ENCODE data around the gene ACOT12. TPM values are rescaled to one million over a fixed set of nuclear protein-coding genes. Genes with fewer than 3 reads are reported as not detected.

Gene ACOT12
- total and polyA plus RNA-seq, 9 donors, result 0.48 TPM; not detected in 8

GRCh38 chr5:81290146-81290545 is 103.8 kb downstream of the ACOT12 start:
- WGBS, 3 donors, result 85 to 94% (median 93%) methylated on average over 1 of the region's 1 CpG
- no peaks in the 10 kb centered on the region for H3K27me3 ChIP-seq
- peaks cover 0 to 4% of the 10 kb centered on the region in 2 donors for H3K9me3 ChIP-seq
- DNase-seq, result no peak
- intact Hi-C loops (cut with DNase I), result loop anchor here in 2 of 4 donors (5.0 to 10.0 kb wide), 2 partner anchors 33 to 55 kb away; partner anchors contain the start of gene CKMT2 (in 1 of the 2)
- no peak for TF ChIP-seq CTCF (IDR thresholded peaks at IDR 0.05)
- no peak for TF ChIP-seq EP300 (IDR thresholded peaks at IDR 0.05)
- no peak for TF ChIP-seq POLR2A (IDR thresholded peaks at IDR 0.05)
- H3K36me3 ChIP-seq, result no peaks in the 10 kb centered on the region
- no peak overlapping the region for H3K27ac ChIP-seq
- no peak overlapping the region for H3K4me3 ChIP-seq
- H3K4me1 ChIP-seq (ENCODE audit: insufficient read depth), result no peaks in the 10 kb centered on the region

GRCh38 chr5:81288021-81288433 is 105.9 kb downstream of the ACOT12 start:
- Histone ChIP-seq H3K36me3 (no peaks in the 10 kb centered on the region), H3K27ac (no peak overlapping the region), H3K4me3 (no peak overlapping the region), H3K4me1 (ENCODE audit: insufficient read depth) (no peaks in the 10 kb centered on the region), H3K27me3 (no peaks in the 10 kb centered on the region), H3K9me3 (peaks cover 0 to 4% of the 10 kb centered on the region in 2 donors)
- intact Hi-C loops (cut with DNase I), result no loop called here
- no peak for TF ChIP-seq EP300 (IDR thresholded peaks at IDR 0.05)
- TF ChIP-seq CTCF (IDR thresholded peaks at IDR 0.05), result no peak
- TF ChIP-seq POLR2A (IDR thresholded peaks at IDR 0.05), result no peak
- WGBS, 3 donors, result 86 to 88% (median 86%) methylated on average over 4 of the region's 4 CpGs
- DNase-seq, result no peak

GRCh38 chr5:81286059-81286617 is 107.8 kb downstream of the ACOT12 start:
- WGBS, 3 donors, result 69 to 88% (median 72%) methylated on average over 3 of the region's 3 CpGs

GRCh38 chr5:81283976-81284375 is 110.0 kb downstream of the ACOT12 start:
- Histone ChIP-seq H3K4me1 (ENCODE audit: insufficient read depth) (no peaks in the 10 kb centered on the region), H3K4me3 (no peak overlapping the region), H3K27me3 (no peaks in the 10 kb centered on the region), H3K9me3 (no peaks in the 10 kb centered on the region), H3K27ac (no peak overlapping the region), H3K36me3 (no peaks in the 10 kb centered on the region)
- WGBS, 3 donors, result 94 to 100% (median 100%) methylated on average over 1 of the region's 1 CpG
- TF ChIP-seq CTCF (IDR thresholded peaks at IDR 0.05) (no peak), POLR2A (IDR thresholded peaks at IDR 0.05) (no peak), EP300 (IDR thresholded peaks at IDR 0.05) (no peak)
- intact Hi-C loops (cut with DNase I), result no loop called here
- DNase-seq, result no peak

More at GRCh38 chr5:81286059-81286617, 107.8 kb downstream of the ACOT12 start:
- Histone ChIP-seq H3K4me1 (ENCODE audit: insufficient read depth) (no peaks in the 10 kb centered on the region), H3K4me3 (no peak overlapping the region), H3K36me3 (no peaks in the 10 kb centered on the region), H3K27me3 (no peaks in the 10 kb centered on the region), H3K27ac (no peak overlapping the region), H3K9me3 (no peaks in the 10 kb centered on the region)
- intact Hi-C loops (cut with DNase I), result no loop called here
- no peak for DNase-seq
- no peak for TF ChIP-seq EP300 (IDR thresholded peaks at IDR 0.05)
- no peak for TF ChIP-seq CTCF (IDR thresholded peaks at IDR 0.05)
- no peak for TF ChIP-seq POLR2A (IDR thresholded peaks at IDR 0.05)

Other genes starting within 250 kb of the ACOT12 start
- 10 to 100 TPM in 6 of 7 donors, 1 to 10 TPM in 1; 6.2 to 28.3 (median 13.0) TPM for gene CKMT2, start 160.8 kb downstream of the ACOT12 start, total RNA-seq
- 10 to 100 TPM; 11.1 to 11.4 TPM for gene CKMT2, start 160.8 kb downstream of the ACOT12 start, polyA plus RNA-seq
- 10 to 100 TPM; 14.7 to 23.5 (median 20.0) TPM for gene ZCCHC9, start 92.5 kb downstream of the ACOT12 start, total RNA-seq
- 10 to 100 TPM; 20.7 to 27.8 TPM for gene ZCCHC9, start 92.5 kb downstream of the ACOT12 start, polyA plus RNA-seq